ENCODE data around the gene ITSN2.

DNA sequence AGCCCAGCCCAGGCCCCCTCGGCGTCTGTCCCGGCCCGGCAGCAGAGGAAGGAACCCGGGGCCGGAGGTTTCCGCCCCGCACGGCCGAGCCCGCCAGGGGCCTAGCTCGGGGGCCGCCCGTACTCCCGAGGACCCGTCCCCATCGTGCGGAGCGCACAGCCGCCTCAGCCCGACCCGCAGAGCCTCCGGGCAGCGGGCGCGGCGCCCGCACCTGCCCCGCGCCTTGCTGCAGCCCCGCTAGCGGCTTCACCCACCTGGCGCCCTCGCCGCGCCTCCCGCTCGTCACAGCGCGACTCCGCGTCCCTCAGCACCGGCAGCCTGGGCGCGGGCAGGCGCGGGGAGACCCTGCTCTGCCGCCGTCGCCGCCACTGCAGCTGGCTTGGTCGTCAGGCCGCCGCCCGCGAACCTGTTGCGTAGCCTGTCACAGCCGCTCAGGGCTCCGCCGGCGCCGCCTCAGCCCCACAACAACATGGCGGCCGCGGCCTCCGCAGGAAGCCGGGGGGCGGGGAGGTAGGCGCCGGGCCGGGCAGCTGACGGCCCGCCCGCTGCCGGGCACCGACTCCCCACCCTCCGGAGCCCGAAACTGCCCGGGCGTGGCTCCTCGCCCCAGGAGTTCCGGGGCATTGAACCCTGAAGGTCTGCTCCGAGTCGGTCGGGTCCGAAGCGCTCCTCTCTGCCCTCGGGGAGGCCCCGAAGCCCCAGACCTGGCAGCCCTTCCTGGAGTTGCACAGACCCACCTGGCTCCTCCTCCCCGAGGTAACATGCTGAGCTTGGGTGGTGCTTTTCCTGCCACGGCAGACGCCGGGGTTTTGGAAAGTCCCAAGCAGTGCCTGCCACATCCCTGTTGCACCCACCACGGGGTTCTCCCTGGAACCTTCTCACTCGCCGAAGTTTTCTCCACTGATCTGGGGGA, at the start of gene ITSN2:
- TF ChIP-seq CTCF (IDR thresholded peaks at IDR 0.05) = no peak
- TF ChIP-seq POLR2AphosphoS5 (IDR thresholded peaks at IDR 0.05) = peak; percentile 9 to 71 (median 40)
- TF ChIP-seq POLR2A (IDR thresholded peaks at IDR 0.05) = no peak

Data from breast epithelium (tissue), 3 donors.